Measurements from ENCODE around the gene MRPS16.

- TF ChIP-seq CTCF (IDR thresholded peaks at IDR 0.05), result no peak
- TF ChIP-seq YY1 (IDR thresholded peaks at IDR 0.05; ENCODE audit: low read depth), result no peak
- no peak for TF ChIP-seq EP300 (IDR thresholded peaks at IDR 0.05; ENCODE audit: borderline replicate concordance in 1 of 2, low read depth in 1 of 2, low read length in 1 of 2)
- TF ChIP-seq, protein P1, sequence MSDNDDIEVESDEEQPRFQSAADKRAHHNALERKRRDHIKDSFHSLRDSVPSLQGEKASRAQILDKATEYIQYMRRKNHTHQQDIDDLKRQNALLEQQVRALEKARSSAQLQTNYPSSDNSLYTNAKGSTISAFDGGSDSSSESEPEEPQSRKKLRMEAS (IDR thresholded peaks at IDR 0.05; ENCODE audit: low read depth), result no peak
- no peak for TF ChIP-seq EZH2phosphoT487 (IDR thresholded peaks at IDR 0.05; ENCODE audit: borderline replicate concordance, low read depth)
- no peak for TF ChIP-seq TAF1 (IDR thresholded peaks at IDR 0.05; ENCODE audit: borderline replicate concordance, low read depth, low read length)
- TF ChIP-seq, protein P2, sequence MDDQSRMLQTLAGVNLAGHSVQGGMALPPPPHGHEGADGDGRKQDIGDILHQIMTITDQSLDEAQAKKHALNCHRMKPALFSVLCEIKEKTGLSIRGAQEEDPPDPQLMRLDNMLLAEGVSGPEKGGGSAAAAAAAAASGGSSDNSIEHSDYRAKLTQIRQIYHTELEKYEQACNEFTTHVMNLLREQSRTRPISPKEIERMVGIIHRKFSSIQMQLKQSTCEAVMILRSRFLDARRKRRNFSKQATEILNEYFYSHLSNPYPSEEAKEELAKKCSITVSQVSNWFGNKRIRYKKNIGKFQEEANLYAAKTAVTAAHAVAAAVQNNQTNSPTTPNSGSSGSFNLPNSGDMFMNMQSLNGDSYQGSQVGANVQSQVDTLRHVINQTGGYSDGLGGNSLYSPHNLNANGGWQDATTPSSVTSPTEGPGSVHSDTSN (IDR thresholded peaks at IDR 0.05), result no peak
These were observed 47.4 kb downstream of the MRPS16 start for GRCh38 chr10:73205081-73205480.

Data from SK-N-SH (cell line).